GM18502 (cell line): ENCODE data around the gene TMEM151B.
"Not testable (repeated sequence)": the region's sequence is repeated elsewhere in the genome, so short reads cannot be mapped to it uniquely, and the experiment has no call there.

Experiments used
- ATAC-seq: cut with Tn5 transposase; IDR thresholded peaks from one replicate; pipeline ENCODE4 v1.9.1; 2021; ENCODE audit warnings: mild to moderate bottlenecking; ENCODE audit not compliant: unreplicated experiment, poor library complexity

Gene TMEM151B

DNA sequence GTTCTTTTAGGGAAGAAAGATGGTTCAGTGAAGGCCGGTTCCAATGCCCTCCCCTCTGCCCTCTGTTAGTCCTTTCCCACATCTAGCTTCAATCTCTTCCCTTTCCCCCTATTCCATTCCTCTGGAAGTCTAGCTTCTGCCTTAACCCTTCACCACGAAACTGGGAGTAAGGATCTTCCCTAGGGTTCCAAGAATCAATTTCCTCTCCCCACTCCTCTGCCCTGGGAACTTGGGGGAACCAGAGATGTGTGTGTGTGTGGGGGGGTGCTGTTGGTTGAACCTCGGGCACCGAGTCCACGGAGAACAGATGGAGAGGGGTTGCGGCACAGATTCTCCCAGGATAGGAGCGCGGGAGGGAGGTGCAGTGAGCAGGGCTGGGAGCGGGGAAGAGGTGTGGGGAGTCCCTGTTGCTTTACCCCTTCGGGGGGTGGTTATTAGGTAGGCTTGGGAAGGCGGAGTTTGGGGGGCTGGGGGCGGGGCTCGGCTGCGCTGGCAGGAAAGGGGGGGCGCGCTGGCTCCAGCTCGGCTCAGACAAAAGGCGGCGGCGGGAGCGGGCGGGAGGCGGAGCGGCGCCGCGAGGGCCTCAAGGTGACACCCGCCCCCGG, at the start of gene TMEM151B:
Gene TMEM151B (plus strand): TSS at position 530 of the 605 bp plus-strand sequence. CDS start 293 bp downstream, outside the sequence.
- no peak for ATAC-seq

GRCh38 chr6:44220913-44221290, 49.3 kb upstream of the TMEM151B start:
- ATAC-seq, result no peak

GRCh38 chr6:44221291-44221960, 48.8 kb upstream of the TMEM151B start:
- peak; percentile 50 for ATAC-seq

DNA sequence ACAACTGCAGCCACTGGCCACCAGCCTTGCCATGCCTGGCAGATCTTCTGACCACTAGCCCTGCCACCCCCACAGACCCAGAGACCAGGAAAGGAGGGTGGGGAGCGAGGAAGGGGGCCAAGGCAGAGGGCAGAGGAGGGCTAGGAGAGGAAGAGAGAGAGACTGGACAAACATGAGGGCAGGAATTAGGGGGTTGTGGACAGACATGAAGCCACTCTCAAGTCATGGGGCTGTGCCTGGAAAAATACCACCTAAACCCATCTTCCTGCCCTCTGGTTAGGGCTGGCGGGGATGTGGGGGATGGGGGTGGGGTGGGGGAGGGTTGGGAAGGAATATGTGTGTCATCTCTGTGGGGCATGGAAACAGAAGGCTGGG, 48.3 kb upstream of the TMEM151B start:
- ATAC-seq, result no peak

DNA sequence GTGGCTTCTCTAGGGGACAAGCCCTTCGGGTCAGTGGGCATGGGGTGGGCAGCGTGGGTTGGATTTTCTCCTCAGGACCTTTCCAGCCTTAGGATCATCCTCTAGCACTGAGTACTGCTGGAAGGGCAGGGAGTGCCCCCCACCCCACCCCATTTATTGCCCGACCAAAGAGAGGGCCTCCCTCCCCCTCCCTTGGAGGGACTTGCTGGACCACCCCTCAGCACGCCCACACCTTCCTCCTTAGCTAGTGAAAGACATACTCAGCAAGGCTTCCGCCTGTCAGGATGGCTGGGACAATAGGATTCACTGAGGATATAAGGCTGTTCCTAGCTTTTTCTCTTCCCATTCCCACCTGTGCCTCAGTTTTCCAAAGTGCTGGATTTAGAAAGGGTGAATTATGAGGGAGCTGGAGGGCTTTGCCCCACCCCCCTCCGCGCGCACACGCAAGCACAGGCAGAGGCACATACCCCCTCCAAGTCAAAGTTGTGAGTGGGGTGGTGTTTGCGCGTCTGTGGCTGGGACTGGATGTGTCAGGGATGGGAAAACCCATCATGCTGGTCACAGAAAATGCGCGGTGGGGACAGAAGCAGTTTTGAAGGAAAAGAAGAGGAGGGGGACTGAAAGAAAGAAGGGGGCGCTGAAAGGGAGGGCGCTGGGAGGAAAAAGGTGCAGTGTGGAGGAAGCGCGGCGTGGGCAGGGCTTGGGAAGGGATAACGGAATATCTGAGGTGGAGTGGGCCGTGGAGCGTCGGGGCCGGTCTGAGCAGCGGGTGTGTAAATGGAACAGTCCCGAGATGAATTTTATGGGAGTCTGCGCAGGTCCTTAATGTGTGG, 47.5 kb upstream of the TMEM151B start:
- no peak for ATAC-seq

- ATAC-seq, result peak; percentile 45
Measured at GRCh38 chr6:44223319-44224028, 46.8 kb upstream of the TMEM151B start, which contains the start of gene SLC29A1. SLC29A1 (plus strand) TSS chr6:44223595; CDS start chr6:44227314, 3,719 bp downstream.

- ATAC-seq, result peak; percentile 16
Measured at GRCh38 chr6:44224029-44224964, 46.0 kb upstream of the TMEM151B start.

DNA sequence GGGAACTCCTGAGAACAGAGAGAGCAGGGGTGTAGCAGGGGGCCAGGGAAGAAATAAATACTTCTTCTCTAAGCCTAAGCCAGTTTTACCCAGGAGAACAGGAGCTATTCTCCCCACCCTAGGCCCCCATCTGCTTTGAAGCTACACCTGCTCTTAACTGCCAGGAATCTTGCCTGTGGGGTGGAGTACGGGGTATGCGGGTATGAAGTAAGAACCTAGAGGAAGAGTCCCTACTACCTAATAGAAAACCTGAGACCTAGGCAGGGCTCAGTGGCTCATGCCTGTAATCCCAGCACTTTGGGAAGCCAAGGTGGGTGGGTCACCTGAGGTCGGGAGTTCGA, 45.3 kb upstream of the TMEM151B start:
- ATAC-seq, result no peak

GRCh38 chr6:44225579-44226325, 44.5 kb upstream of the TMEM151B start:
- no peak for ATAC-seq

DNA sequence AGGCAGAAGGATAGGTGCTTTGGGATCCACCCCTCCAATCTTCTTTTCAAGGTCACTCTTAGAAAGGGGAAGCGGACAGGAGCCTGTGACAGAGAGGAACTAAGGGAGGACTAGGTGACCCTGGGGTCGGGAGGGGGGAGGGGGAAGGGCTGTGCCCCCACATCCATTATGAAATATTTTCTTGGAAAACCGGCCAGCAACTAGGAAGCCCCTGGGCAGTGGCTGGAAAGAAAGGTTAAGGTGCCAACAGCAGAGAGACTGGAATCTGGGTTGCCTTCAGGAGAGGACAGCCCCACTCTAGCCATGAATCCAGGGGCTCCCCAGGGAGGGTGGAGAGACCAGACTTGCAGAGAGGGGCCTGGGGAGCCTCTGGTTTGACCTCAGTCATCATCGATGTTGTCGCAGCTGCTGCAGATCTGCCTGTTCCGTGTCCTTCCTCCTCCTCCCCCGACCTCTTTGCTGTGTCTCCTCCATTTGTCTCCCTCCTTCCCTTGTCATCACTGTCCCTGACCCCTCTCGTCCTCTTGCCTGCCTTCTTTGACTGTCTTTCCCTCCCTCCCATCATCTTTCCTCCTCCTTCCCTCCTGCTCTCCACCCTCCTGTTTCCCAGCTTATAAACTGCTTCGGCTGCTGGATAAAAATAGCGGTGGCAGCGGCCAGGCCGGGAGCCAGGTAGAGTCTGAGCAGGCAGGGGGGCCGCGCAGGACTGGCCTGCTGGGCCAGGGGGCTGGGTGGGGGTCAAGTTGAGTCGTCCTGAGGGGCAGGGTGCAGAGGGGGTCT, 43.7 kb upstream of the TMEM151B start:
- no peak for ATAC-seq

DNA sequence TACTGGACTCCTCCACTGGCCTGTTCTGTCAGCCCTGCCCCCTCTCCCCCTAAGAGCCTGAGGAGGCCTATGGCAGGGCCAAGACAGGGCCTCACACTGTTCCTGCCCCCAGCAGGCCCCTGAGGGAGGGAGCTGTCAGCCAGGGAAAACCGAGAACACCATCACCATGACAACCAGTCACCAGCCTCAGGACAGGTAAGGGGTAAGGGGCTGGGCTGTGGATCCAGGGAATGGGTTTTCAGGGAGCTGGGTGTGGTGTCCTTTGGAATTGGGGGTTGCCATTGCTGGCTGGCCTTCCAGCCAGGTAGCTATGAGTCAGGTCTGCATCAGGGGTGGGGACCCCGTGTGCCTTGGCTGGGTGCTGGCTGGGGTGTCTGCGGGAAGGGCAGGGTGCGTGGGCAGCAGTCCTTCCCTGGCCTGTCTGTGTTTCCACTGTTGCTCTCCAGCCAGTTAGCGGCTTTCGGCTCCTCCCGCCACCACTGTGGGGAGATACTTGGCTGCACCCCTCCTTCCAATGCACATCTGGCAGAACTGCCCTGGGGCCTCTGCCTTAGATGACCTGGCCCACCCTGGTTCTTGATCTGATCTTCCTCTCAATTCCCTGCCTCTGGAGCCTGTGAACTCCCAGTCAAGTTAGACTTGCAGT, 43.0 kb upstream of the TMEM151B start:
- ATAC-seq, result no peak

- no peak for ATAC-seq
Measured at GRCh38 chr6:44228031-44228430, 42.2 kb upstream of the TMEM151B start.

DNA sequence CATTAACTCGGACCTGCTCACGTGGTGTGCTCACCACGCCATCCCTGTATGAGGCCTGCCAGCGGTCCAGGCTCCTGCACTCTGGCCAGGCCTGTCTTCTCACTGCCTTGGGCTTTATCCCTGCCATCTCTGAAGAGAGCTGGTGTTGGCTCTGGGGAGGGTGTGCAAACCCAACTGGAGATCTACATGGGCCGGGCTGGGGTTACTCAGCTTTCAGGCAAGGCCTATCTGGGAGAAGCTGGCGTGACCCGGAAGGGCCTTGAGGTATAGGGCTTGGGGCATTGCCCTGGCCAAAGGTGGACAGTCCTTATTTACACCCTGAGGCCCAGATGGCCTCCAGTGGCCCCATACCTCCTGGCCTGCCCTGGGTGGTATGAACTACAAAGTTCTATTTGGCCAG, 41.8 kb upstream of the TMEM151B start:
- ATAC-seq, result no peak

- ATAC-seq, result no peak
Measured at GRCh38 chr6:44228836-44229235, 41.4 kb upstream of the TMEM151B start.

DNA sequence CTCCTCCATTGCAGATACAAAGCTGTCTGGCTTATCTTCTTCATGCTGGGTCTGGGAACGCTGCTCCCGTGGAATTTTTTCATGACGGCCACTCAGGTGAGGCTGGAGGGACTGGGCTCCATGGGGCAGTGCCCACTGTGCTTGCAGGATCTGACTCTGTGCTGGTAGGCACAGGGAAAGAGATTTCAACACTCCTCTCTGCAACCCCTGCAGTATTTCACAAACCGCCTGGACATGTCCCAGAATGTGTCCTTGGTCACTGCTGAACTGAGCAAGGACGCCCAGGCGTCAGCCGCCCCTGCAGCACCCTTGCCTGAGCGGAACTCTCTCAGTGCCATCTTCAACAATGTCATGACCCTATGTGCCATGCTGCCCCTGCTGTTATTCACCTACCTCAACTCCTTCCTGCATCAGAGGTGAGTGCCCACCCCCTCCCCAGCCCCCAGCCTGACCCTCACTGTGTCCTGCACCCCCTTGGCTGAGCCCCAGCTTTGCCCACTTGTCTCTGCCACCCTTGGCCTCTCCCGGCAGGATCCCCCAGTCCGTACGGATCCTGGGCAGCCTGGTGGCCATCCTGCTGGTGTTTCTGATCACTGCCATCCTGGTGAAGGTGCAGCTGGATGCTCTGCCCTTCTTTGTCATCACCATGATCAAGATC, 40.7 kb upstream of the TMEM151B start:
- no peak for ATAC-seq

- ATAC-seq, result no peak
Measured at GRCh38 chr6:44230034-44230675, 40.1 kb upstream of the TMEM151B start.

- not testable (repeated sequence) for ATAC-seq
Measured at GRCh38 chr6:44231426-44231825, 38.8 kb upstream of the TMEM151B start.
